ENCODE results near the gene LETMD1. TPM values are rescaled to one million over a fixed set of nuclear protein-coding genes. Genes with fewer than 3 reads are reported as not detected.

LETMD1 gene
- total and polyA plus RNA-seq, 2 of the 8 experiments (the other 6 are each of a cell fraction or from before 2014, with no cell fraction given): 39.4 to 65.3 TPM

DNA sequence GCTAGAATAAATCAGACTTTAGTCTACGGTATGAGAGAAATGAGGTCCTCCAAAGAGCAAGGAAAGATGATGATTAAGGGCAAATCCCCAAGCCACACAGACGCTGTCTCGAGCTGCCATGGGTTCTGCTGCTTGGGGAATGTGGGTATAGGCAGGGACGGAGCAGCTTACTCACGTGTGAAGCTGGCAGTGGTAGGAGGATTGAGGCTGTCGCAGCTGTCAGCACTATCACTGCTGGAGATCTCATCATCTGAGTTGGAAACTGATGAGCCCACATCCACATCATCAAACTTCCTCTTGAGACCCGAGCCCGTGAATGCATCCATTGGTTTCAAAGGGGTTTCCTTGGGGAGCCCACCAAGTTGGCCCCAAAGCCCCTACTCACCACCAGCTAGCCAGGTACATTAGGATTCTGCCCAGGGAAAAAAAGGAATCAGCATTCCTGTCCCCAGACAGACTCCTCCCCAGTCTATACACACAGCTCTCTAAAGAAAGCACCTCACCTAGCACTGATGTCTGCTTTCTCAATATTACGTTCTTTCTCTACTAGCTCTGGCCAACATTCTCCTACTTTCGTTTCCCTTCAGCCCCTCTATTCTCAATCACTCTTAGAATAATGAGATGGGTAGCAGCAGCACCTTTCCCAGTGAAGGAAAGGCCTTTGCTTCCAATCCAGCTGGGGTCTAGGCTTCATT lies 28.3 kb downstream of the LETMD1 start:
- no peak overlapping the region for H3K27ac ChIP-seq (ENCODE audit: low read depth, low read length)
- no peak overlapping the region for H3K4me3 ChIP-seq (ENCODE audit: extremely low read depth in 1 of 4, insufficient read depth in 2 of 4, low read depth in 3 of 4, low read length in 4 of 4)
- no peaks in the 10 kb centered on the region for H3K27me3 ChIP-seq (replicated peaks in 1 of 4; ENCODE audit: control insufficient read depth in 3 of 4, extremely low read depth in 1 of 4, insufficient read depth in 3 of 4, low read length in 3 of 4)
- no peak overlapping the region for H2BK120ac ChIP-seq (replicated peaks; ENCODE audit: low read depth, low read length)
- H3K4me2 ChIP-seq (ENCODE audit: insufficient read depth in 1 of 2, low read depth in 2 of 2, low read length in 2 of 2): no peak overlapping the region
- H4K91ac ChIP-seq (replicated peaks; ENCODE audit: insufficient read length, low read length): no peak overlapping the region
- no peak overlapping the region for H3K4ac ChIP-seq (replicated peaks; ENCODE audit: insufficient read length, low read depth, low read length)
- 94% methylated on average over 10 of the region's 10 CpGs; no CpG with 5 or more reads in 1 of the 2 experiments for WGBS, 2 experiments (ENCODE audit: extremely low coverage in 1 of 2, insufficient coverage in 1 of 2, insufficient read length in 1 of 2, insufficient replicate concordance in 2 of 2, low coverage in 1 of 2, low lambda C conversion rate in 2 of 2, missing lambda C conversion rate in 1 of 2)
- H2BK20ac ChIP-seq (ENCODE audit: low read length): no peak overlapping the region
- no peak overlapping the region for H3K23ac ChIP-seq (ENCODE audit: insufficient read length)
- H4K20me1 ChIP-seq (replicated peaks in 1 of 2; ENCODE audit: control insufficient read depth in 1 of 2, insufficient read depth in 2 of 2, low read length in 2 of 2): peaks cover 2 to 4% of the 10 kb centered on the region in 2 experiments
- ChIA-PET POLR2A (ENCODE audit: partially characterized antibody) (interaction anchor here (0.6 to 2.7 kb wide), 6 partner anchors 14 to 719 kb away, joined by 3 to 9 read pairs (median 3); no protein-coding TSS in a partner anchor), CTCF (ENCODE audit: partially characterized antibody) (interaction anchor here (0.6 to 2.9 kb wide), 4 partner anchors 27 to 265 kb away, joined by 3 to 9 read pairs (median 3); no protein-coding TSS in a partner anchor)
- no peak for FAIRE-seq
- no peak overlapping the region for H3K9ac ChIP-seq (replicated peaks in 1 of 4; ENCODE audit: extremely low read depth in 1 of 4, low read depth in 3 of 4, low read length in 3 of 4)
- no peak overlapping the region for H3K14ac ChIP-seq (ENCODE audit: insufficient read length)
- H4K5ac ChIP-seq (ENCODE audit: insufficient read length, low read depth, low read length): no peak overlapping the region
- no peak overlapping the region for H2BK15ac ChIP-seq (ENCODE audit: low read length)
- H3K23me2 ChIP-seq (ENCODE audit: low read depth, low read length): no peaks in the 10 kb centered on the region
- no peak overlapping the region for H2AFZ ChIP-seq (ENCODE audit: low read length)
- H3K4me1 ChIP-seq (replicated peaks in 1 of 4; ENCODE audit: control insufficient read depth in 3 of 4, insufficient read depth in 4 of 4, low read length in 3 of 4): no peaks in the 10 kb centered on the region
- H2BK12ac ChIP-seq (ENCODE audit: low read depth, low read length): no peak overlapping the region
- H2BK5ac ChIP-seq (ENCODE audit: low read depth, low read length): no peak overlapping the region; the same call in 1 of the 2 replicates
- TF ChIP-seq, protein P1, sequence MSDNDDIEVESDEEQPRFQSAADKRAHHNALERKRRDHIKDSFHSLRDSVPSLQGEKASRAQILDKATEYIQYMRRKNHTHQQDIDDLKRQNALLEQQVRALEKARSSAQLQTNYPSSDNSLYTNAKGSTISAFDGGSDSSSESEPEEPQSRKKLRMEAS (IDR thresholded peaks at IDR 0.05): no peak
- no peak for TF ChIP-seq YY1 (IDR thresholded peaks at IDR 0.05; ENCODE audit: low read depth, low read length)
- TF ChIP-seq TCF12 (IDR thresholded peaks at IDR 0.05; ENCODE audit: low read depth, low read length): no peak
- TF ChIP-seq PHF8 (conservative IDR thresholded peaks at IDR 0.05; ENCODE audit: low read depth, low read length): no peak
- no peak for TF ChIP-seq BCL11A (IDR thresholded peaks at IDR 0.05; ENCODE audit: low read depth in 2 of 2, low read length in 2 of 2)
- no peak for TF ChIP-seq RBBP5 (IDR thresholded peaks at IDR 0.05; ENCODE audit: borderline replicate concordance, low read depth, low read length)
- TF ChIP-seq SP1 (IDR thresholded peaks at IDR 0.05; ENCODE audit: low read depth, low read length): no peak
- peaks cover 7% of the 10 kb centered on the region for H3K79me1 ChIP-seq (ENCODE audit: low read depth, low read length)
- H3K36me3 ChIP-seq (ENCODE audit: control insufficient read depth in 2 of 4, insufficient read depth in 4 of 4, low read length in 3 of 4): peaks cover 6 to 24% (median 12%) of the 10 kb centered on the region in 4 experiments; a peak in 7 of 8 replicates
- no peak overlapping the region for H3K18ac ChIP-seq (ENCODE audit: extremely low read depth, low read length)
- no peak overlapping the region for H3K56ac ChIP-seq (replicated peaks; ENCODE audit: insufficient read length, low read depth, low read length)
- peaks cover 5 to 39% of the 10 kb centered on the region in 2 experiments; a peak in 3 of 4 replicates for H3K79me2 ChIP-seq (ENCODE audit: control insufficient read depth in 1 of 2, insufficient read depth in 2 of 2, low read length in 2 of 2)
- no peaks in the 10 kb centered on the region for H3K9me3 ChIP-seq (ENCODE audit: insufficient read depth in 2 of 2, low read depth in 1 of 2, low read length in 1 of 2)
- H2AK5ac ChIP-seq (ENCODE audit: low read depth, low read length): no peak overlapping the region
- DNase-seq (ENCODE audit: low read depth in 1 of 2, low spot score in 2 of 2): no peak
- no peak overlapping the region for H4K8ac ChIP-seq (ENCODE audit: extremely low read depth, insufficient read depth, low read length)
